Fibroblast of the aortic adventitia (primary cell): ENCODE results near the gene TTF2. TPM values are rescaled to one million over a fixed set of nuclear protein-coding genes. Genes with fewer than 3 reads are reported as not detected.
A peak's percentile ranks its signal among the peaks of the same experiment; 100 is the strongest.

Experiments
- DNase-seq: peaks from one replicate; pipeline ENCODE4 v3.0.0-alpha.2; 2010; ENCODE audit warnings: low read depth
- H3K4me3 ChIP-seq: 2 replicates; pipeline ENCODE4 v1.5.1; 2011; ENCODE audit warnings: low read depth, mild to moderate bottlenecking, control low read depth, low read length, moderate library complexity
- total RNA-seq: library from RNA; depleted of rRNA; stranded (reverse); fragments of >200 nt; gene quantifications from 2 replicates; pipeline ENCODE4 v1.2.3, GENCODE V29; 2012; ENCODE audit warnings: low replicate concordance
- TF ChIP-seq, protein P1 (sequence below): IDR thresholded peaks from 2 replicates; pipeline ENCODE4 v1.5.1; 2011; ENCODE audit warnings: mild to moderate bottlenecking, low read length, control low read depth, inconsistent platforms; ENCODE audit not compliant: insufficient read depth

Gene TTF2
- total RNA-seq, 1 donor = 11.0 TPM

DNA sequence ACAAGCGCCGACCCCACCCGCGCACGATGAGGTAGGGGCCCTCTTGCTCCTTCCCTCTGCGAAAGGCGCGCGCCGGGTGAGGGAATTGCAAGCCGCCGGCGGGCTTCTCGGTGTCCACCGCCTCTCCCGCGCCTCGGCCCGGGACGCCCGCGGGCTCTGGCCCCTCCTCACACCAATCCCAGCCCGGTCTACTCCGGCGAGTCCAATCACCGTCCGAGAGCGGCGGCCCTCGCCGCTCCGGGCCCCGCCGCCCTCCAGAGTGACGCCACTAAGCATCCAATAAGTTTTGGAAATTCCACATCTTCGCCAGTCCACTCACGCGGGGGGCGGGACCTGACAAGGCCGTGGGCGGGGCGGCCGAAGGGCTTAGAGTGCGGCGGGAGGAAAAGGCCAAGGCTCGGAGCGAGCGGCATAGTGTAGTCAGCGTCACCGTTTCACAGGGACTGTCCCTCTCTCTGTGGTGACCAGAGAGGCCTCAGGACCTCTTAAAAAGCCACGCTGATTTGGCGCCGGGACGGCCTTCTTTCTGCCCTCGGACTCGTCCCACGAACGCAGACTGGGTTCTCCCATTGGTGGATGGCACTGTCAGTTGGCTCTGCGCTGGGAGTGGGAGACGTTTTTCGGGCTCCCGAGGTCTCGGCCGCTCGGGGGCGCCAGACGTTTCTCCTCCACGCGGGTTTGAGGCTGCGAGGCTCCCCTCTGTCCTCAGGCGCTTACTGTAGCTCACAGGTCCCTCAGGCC, 61.6 kb downstream of the TTF2 start, which contains the start of gene TRIM45:
Gene TRIM45 (minus strand): TSS at position 161 of the 741 bp plus-strand sequence. CDS start 548 bp downstream, outside the sequence.
- TF ChIP-seq, protein P1, sequence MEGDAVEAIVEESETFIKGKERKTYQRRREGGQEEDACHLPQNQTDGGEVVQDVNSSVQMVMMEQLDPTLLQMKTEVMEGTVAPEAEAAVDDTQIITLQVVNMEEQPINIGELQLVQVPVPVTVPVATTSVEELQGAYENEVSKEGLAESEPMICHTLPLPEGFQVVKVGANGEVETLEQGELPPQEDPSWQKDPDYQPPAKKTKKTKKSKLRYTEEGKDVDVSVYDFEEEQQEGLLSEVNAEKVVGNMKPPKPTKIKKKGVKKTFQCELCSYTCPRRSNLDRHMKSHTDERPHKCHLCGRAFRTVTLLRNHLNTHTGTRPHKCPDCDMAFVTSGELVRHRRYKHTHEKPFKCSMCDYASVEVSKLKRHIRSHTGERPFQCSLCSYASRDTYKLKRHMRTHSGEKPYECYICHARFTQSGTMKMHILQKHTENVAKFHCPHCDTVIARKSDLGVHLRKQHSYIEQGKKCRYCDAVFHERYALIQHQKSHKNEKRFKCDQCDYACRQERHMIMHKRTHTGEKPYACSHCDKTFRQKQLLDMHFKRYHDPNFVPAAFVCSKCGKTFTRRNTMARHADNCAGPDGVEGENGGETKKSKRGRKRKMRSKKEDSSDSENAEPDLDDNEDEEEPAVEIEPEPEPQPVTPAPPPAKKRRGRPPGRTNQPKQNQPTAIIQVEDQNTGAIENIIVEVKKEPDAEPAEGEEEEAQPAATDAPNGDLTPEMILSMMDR = peak; percentile 72
- peak; percentile 97 for DNase-seq
- H3K4me3 ChIP-seq = peak within 1 kb of the TSS; percentile 93

DNA sequence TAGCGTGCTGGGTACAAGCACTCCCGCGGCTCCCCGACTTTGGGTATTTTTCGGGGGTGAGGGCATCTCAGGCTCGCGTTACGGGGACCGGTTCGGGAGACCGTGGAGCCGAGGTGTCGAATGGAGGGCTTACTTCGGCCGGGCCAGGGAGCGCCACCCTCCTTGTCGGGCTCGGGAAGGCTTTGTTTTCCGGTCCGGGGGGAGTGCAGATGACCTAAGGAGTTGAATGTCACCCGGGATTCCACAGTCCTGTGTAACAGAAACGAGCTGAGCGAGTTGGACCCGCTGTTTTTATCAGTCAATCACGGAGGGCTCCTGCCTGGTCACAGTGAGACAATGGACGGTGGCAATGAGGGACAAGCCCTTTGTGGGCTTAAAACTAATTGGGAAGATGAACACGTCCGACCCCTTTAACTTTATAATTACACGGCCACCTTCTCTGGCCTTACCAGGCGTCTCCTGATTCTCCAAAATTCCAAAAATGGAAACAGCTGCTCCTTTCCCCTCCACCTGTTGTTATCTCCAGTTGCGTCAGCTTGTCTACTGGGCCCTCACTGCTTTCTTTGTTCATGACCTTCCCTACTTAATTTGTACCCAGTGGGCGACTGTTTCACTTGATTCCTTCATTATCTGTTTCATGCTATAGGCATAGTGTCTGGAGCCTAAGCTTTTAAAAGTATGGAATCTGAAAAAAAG, 62.4 kb downstream of the TTF2 start:
- no peak for DNase-seq
- TF ChIP-seq, protein P1 = no peak

DNA sequence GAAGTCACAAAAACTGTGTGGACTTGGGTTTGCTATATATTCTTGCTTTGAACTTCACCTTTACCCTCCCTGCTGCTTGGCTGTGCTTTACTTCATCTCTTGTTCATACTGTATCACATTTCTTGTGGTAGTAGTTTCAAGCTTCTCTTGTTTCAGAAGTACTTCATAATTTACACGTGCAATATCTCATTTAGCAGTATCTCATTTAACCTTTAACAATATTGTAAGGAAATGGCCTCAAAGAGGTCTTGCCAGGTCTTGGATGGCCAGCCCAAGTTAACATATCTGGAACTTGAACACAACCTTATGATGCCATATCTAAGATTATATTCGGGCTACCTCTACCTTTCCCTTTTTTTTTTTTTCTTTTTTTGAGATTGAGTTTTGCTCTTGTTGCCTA, 63.1 kb downstream of the TTF2 start:
- no peak overlapping the region for H3K4me3 ChIP-seq
- no peak for DNase-seq
- TF ChIP-seq, protein P1 = no peak

More for the DNA sequence above, 62.4 kb downstream of the TTF2 start:
- H3K4me3 ChIP-seq = peak overlapping the region; percentile 93

DNA sequence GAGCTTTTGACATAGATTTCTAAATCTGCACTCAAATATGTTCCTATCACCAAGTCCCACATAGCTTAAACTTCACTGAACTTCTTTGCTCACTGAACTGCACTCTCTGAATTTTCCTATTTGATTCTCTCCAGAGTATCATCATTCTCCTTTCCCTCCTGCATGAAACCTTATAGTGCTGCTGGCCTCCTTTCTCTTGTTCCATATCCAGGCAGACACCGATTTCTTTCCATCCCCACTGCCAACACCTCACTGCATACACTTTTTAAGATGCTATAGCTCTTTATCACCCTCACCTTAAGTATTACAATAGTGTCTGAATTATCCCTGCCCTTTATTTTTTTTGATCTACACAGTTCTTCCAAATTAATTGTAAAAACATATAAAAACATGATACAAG, 64.5 kb downstream of the TTF2 start:
- TF ChIP-seq, protein P1 = no peak

DNA sequence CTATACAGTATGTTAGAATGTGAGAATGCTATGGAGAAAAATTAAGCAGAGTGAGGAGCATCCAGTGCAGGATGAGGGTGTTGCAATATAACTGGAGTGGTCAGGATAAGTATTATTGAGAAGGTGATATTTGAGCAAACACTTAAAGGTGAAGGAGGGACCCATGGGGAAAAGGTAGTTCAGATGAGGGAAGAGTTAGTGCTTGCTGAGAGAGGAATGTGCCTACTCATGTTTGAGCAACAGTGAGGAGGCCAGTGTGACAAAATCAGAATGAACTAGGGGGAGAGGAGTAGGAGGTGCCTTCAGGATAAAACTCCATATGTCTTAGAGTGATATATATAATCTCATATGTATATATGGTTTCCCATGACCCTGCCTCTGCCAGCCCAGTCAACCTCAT, 67.7 kb downstream of the TTF2 start:
- peak; percentile 41 for DNase-seq
- TF ChIP-seq, protein P1 = no peak
- H3K4me3 ChIP-seq = no peak overlapping the region

More for the DNA sequence above, 64.5 kb downstream of the TTF2 start:
- H3K4me3 ChIP-seq = no peak overlapping the region
- DNase-seq = no peak

DNA sequence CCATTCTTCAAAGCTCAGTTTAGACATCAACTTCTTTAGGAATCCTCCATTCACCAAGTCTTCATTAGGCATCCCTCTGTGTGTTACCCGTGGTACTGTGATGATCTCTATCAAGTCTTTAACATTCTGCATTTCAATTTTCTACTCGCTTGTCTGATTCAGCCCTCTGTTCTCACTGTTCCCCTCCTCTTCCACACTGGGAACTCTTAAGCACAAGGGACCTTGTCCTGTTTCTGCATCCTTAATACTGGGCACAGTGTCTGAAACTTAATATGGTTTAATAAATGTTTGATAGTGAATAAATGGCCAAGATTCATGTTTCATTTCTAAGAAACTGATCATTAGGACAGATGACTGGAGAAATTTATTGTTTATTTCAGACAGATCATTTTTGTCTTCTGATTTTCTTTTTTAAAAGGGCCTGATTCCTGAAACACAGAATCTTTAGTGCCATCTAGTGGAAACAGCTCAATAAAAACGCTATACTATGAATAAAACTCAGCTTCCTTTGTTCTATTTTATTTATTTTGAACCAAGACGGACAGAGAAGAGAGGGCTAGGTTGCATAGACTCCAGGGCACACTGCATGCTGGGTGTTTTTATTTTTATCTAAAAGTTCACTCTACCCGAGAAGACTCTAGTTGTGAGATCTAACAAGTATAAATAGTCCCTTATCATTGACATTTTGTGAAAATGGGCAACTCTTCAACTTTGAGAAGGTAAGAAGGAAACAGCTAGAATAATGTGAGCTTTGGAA, 68.4 kb downstream of the TTF2 start:
- DNase-seq = peak; percentile 80
- H3K4me3 ChIP-seq = no peak overlapping the region
- TF ChIP-seq, protein P1 = peak; percentile 46
